ENCODE data around the gene AVPR2.

Gene AVPR2

DNA sequence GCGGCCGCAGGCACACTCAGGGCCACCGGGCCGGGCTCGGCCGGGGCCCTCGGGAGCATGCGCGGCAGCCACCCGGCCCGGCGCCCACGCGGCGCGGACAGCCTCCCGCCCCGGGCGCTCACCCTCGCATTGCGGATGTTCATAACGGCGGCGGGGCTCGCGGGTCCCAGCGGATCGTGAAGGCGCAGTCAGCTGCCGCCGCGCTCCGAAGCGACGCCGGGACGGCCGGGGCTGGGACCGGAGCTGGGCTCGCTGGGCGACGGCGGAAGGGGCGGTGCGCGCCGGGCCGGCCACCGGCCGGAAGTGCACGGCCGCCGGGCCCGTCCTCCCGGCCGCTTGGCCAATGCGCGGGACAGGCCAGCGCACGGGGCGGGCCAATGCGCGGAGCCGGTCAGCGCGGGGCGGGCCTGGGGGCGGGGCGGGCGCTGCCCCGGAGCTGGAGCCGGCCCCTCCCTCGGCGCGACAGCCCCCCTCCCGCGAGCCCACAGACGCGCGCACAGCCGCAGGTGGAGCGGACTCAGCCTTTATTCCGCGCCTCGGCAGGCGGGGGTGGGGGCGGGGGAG is 30.4 kb downstream of the AVPR2 start, which contains the start of gene NAA10:
TSS of gene NAA10 (minus strand) at position 276 of the 564 bp plus-strand sequence. CDS start at position 143, 133 bp downstream.
- peak; percentile 73 for DNase-seq

DNA sequence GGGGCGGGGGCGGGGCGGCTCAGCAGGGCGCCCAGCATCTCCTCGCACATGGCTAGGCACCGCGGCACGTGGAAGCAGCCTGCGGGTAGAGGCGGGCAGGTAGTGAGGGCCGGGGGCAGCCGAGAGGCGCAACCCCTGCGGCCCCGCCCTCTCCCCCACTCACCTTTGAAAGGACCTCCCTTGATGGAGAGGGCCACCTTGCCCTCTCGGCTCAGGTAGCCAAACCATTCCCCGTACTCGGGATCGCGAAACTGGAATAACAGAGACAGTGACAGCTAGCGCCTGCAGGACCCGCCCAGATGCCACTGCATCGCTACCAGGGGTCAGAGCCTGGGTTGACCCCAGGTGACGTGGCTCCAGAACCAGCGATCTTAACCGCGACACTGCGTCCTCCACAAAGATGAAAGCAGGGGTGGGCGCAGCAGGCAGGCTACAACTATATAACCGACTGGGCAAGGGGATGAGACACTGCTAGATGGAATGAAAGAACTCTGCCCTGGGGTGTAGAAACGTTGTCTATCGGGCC is 30.9 kb downstream of the AVPR2 start:
- no peak for DNase-seq

DNA sequence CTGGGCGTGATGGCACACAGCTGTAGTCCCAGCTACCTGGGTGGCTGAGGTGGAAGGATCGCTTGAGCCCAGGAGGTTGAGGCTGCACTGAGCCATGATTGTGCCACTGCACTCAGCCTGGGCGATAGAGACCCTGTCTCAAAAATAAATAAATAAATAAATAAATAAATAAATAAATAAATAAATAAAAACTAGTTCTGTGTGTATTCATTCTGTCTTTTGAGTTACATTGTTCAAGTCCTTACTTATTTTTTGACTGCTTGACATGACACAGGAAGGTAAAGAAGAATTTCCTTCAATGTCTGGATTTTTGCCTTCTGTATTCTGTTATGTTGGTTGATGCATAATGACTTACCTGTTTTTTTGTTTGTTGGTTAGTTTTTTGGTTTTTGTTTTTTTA is 32.6 kb downstream of the AVPR2 start:
- DNase-seq: no peak

DNA sequence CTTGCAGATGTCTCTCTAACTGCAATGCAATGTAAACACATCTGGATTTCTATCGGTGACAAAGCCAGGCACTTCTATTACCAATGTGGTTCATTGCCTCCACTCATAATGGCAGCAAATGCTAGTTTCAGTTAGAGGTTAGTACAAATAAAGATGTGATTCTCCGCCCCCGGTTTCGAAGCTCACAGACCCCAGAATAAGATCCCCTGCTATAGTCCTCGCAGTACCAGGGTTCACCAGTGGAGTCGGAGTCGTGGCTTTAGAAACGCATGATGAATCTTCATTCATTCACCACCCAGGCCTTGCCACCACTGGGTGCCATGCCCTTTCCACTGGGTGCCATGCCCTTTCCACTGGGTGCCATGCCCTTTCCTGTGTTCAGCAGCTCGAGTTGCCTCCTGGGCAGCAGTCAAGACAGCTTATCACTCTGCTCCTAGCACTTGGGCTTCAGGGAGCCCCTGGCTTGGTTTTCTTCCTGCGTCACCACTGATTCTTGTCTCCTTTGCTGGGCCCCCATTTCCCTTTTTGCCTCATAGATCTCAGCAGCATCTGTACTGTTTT is 33.8 kb downstream of the AVPR2 start:
- DNase-seq: no peak

DNA sequence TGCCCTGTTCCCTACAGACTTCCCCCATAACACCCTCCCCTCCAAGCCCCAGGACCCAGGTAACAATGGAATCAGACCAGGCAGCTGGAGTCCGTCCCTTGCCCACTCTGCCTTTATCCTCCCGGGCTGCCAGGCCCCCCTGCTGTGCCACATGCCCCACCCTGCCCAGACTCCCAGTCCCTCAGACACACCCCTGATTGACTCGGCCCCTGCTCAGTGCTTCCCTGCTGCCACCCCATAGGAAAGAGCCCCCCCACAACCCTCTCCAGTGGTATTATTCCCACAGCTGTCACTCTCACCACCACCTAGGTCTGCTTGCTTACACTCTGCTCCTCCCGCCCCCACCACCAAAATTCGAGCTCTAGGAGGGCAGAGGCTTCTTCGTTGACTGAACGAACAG is 35.1 kb downstream of the AVPR2 start:
- DNase-seq: no peak

DNA sequence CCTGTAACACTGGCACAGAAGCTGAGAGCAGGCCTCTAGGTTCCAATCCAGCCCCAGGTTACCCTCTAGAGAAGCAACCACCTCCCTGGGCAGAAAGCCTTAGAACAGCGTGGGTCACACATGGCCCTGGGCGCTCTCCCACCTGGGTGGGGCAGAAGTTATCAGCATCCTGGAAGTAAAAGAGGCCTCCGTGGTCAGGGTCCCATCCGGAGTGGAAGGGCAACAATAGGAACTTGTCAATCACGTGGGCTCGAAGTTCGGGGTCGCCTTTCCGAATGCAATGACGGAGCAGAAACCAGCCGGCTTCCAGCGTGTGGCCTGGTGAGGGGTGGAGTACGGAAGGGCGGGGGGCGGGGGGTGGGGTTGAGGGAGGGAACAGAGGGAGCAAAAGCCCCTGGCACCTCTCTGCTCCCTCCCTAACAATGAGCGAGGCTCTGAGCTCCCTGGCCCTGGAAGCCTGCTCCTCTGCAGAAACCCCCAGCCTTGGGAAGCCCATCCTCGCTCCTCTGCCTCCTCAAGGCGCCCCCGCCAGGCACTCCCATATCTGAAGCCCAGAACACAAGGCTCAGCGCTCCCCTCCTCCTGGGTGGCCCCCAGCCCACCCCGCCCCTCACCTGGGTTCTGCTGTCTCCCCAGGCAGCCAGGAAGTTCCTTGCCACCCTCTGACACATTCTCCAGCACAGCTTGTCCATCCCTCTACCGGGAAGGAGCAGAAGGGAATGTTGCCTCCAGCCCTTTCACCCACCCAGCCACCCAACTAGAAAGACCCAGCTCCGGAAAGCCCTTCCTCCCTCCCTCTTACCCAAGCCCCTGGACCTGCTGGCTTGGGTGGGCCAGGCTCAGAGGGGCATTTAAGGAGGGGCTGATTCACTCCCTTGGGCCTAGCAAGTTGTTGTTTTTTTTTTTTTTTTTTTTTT is 37.1 kb downstream of the AVPR2 start:
- DNase-seq: no peak

DNA sequence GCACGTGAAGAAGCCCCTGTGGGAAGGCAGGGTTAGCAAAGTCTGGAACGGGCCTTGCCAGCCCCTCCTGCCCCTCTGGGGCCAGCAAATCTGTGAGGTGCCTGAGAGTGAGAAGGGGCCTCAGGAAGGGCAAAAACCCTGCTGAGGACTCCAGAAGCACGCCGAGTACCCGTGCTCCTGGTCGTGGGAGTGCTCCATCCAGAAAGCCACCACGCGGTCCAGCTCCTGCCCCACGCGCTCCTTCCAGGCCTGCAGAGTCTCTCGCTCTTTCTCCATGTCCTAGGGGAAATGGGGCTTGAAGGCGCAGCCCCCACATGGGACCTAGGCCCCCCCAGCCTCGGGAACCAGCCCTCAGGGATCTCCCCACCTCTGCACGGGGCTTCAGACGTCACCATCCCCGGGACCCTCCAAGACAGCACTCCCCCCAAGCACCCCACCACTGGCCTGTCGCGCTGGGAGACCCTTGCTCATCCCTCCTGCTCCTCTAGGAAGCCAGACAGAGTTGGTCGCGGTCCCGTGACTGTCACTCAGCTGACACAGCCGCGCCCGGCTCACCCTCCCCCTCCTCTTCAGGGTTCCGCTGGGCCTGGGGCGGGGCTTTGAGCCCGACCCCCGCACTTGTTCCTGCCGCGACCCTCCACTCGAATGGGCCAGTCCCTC is 39.8 kb downstream of the AVPR2 start, which contains the start of gene RENBP:
TSS of gene RENBP (minus strand) at position 504 of the 660 bp plus-strand sequence. CDS start at position 471, 33 bp downstream.
- peak; percentile 38 for DNase-seq

DNA sequence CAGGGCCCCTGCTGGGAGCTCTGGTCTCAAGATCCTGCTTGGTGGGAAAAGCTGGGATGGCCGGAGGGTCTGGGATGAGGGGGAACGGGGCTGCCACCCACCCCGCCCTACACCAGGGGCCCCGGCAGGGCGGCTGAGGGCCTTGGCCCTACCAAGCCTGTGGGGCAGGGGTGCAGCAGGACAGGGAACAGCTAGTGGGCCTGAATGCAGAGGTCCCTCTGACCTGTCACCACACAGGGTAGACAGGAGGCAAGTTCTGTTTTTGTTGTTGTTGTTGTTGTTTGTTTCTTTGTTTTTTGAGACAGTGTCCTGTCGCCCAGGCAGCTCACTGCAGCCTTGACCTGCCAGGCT is 40.3 kb downstream of the AVPR2 start:
- DNase-seq: no peak

DNA sequence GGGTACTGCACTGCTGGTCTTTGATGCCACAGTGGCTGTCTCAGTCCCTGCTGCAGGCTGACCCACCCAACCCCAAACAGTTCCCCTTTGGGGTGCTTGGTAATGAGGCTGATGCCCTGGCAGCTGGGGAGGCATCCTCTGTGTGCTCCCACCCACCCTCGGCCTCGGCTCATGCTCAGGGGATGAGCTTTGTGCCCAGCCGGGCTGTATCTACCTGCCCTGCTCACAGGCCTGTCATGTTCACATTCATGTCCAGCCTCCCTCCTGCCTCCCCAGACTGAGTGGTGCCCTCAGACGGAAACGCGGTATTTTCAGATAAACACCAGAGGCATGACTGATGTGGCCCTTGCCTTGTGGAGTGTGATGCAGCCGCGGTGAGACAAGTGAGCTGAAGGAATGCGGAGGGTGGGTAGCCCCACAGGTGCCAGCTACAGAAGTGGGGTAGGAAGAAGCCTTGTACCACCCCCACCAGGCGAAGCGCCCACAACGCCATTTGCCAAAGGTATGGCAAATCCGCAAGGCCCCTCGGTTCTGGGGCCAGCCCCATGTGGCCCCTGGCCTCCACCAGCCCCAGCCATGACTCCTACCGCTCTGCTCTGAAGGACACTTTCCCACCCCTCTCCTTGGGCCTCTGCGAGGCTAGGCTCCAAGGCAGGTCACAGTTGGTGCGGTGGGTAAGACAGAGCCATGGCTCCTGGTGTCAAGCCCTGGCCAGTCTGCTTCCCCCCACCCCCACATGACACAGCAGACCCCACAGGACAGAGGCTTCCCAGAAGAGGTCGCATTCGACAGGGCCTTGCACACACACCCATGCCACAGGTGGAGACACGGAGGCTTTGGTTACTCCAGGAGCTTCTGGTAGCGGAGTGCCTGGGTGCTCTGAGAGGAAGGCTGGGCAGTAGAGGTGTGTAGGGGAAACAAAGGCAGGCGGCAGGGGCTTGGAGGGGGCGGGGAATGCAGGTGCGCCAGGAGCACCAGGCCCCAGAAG is 41.8 kb downstream of the AVPR2 start:
- DNase-seq: no peak

DNA sequence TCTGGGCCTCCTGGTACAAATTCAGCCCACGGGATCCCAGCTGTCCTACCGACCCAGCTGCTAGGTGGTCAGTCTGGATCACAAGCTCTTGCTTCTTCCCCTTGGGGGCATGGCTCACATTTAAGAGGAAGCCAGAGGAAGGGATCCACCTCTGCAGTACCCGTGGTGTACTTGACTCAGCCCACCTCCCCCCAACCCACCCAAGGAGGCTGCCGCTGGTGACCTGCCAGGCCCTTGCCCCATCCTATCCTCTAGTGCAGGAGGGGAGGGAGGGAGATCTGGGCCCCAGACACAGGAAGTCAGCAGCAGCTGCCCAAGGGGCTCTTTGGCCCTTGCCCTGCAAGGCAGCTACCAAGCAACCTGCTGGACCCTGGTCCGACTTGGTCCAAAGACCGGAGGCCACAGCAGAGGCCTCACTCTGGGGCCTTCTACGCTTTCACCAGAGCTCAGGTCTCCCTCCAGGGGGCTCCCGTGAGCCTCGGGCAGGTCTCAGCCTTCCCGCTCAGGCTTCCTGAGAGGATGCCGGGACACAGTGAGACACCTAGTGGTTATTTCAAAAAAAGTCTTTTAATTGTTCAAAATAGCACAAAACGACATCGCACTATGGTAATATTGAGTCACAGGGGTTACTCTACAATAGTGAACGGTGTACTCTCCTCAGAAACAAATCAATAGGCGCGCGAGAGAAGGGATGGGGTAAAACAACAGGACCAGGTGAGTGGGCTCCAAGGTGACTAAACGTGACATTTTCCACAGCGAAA is 42.7 kb downstream of the AVPR2 start:
- peak; percentile 65 for DNase-seq

DNA sequence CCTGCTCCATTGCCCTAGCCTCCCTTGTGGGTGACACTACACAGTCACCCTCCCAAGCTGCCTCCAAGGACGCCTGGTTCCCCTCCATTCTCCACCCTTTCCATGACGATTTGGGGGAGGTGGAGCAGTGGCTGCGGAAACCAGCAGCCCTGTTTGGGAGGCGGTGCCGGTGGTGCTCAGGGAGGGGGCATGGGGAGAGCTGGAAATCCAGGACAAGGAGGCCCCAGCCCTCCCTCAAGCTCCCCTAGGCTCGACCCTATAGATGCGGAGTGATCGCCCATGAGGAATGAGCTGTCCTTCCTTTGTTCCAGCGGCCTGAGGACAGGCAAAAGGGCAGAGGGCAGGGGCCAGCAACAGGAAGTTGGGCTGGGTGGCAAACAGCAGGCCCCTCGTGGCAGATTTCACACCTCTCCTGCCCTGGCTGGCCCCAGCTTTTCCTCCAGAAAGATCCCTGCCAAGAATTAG is 43.6 kb downstream of the AVPR2 start:
- no peak for DNase-seq

DNA sequence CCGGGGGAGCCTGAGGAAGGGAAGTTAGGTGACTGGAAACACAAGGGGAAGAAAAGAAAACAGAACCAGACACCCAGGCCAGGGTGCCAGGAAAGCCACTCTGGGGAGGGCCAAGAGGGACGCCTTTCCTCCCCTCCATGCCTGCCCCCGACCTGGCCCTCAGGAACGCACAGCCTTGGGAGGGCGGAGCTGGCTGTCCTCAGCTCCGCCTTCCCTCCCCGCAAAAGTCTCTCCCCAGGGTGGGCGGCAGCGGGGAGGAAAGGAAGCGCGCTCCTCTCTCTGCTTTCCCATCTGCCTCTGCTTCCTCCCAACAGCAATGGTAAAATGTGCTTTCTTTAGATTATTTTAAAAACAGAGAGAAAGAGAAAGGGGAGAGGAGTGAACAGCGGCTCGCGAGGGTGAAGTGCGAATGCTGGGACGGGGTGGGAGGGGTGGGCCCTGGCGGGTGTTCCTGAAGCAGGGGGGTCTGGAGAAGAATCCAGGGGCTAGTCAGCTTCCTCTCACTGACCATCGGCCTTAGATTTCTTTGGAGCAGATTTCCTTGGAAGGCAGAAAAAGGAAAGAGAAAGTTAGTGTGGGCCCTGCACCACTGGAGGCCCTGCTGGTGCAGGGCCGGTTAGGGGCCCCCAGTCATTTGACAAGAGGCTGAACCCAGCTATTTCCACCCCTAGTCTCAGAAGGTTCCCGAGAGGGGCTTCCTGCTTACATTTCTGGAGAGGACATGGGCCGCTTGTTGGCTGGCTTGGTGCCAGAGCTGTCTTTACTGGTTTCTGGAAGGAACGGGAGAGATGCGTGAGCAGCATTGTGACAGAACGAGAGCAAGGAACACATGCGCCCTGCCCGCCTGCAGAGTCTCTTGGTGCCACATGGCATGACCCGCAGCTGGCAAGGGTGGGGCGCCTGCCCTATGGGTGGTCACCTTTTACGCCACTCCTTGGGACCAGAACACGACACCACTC is 44.7 kb downstream of the AVPR2 start:
- no peak for DNase-seq

DNA sequence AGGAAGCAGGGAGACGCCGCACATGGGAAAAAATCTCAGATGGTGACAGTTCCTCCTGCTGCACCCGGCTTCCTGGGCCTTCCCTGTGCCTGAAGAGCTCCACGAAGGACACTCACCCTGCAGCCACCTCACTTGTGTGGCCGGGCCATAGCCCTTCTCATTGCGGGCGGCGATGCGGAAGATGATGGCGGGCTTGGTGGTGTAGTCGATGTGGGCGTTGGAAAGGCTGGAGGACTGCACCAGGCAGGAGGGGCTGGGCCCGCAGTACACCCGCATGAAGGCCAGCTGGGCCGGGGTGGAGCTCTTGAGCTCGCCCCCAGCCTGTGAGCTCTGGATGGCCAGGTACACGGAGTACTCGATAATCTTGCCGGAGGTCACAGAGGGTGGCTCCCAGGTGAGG is 45.7 kb downstream of the AVPR2 start:
- no peak for DNase-seq

DNA sequence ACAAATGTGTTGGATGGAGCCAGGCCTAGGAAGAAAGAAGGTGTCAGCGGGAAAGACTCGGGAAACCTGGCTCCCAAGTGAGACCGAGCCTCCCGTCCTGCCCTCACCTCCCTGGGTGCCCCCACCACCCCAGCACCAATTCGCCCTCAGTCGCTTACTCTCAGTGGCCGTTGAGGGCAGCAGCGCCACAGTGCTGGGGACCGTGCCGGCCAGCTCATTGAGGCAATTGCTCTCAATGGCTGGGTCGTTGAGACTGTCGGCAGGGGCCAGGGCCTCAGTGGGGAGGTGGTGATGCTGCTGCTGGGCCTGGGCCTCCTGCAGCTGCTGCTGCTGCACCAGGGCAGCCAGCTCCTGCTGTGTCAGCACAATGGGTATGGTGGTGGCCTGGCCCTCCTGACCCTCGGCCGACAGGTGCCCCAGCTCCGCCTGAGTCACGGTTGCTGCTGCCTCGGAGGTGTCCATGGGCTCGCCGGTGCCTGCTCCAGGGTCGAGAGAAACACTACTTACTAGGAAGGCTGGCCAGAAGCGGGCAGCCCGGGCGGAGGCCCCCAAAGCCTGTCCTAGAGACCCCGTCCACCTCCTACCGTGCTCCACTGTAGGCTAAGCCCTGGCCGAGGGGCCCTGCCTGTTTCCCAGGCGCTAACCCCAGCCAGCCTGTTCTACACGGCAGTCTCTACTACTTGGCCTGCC is 47.4 kb downstream of the AVPR2 start:
- no peak for DNase-seq

DNA sequence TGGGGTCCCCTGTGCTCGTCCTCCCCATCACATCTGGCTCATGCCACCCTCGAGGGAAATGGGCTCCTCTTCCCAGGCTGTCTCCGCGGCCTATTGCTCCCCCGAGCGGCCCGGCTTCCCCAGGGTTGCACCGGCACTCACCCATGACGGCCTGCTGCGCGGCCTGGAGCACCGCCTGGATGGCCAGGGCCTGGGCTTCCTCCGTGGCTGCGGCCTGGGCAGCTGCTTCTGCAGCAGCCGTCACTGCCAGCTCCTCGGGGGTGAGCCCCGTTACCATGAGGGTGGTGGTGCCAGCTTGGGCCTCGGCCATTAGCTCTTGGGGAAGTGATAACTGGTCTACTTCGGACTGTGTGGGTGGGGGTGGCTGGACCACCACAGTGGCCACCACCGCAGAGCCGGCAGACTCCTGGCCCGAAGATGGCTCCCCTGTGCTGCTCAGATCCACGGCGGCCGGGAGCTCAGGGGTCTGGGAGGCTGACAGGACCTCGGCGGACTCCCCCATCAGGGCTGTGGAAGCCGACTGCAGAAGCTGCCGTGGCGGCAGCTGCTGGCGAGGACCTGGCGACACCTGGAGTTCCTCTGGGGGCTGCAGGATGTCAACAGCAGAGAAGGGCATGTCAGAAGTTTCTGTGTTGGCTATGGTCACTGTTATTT is 48.0 kb downstream of the AVPR2 start:
- no peak for DNase-seq

DNA sequence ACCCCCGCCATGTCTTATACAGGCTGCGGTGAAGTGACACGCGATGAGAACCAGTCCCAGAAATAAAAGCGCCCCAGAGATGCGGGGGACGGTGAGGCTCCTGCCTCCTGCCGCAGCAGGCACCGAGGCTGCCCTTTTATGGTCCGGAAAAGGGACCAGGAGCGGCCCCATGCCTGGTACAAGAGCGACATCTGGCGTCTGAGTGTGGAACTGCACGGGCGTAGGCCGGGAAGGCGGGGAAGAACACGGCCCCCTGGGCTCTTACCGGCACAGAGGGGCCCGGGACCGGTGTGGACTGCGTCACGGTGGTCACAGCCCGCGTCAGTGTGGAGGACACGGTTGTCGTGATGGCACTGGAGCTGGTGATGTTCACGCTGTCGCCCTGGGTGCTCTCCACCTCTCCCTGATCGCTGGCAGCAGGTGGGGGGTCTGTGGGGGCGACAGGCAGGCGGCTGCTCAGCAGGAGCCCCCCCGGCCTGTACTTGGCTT is 48.9 kb downstream of the AVPR2 start:
- peak; percentile 66 for DNase-seq

DNA sequence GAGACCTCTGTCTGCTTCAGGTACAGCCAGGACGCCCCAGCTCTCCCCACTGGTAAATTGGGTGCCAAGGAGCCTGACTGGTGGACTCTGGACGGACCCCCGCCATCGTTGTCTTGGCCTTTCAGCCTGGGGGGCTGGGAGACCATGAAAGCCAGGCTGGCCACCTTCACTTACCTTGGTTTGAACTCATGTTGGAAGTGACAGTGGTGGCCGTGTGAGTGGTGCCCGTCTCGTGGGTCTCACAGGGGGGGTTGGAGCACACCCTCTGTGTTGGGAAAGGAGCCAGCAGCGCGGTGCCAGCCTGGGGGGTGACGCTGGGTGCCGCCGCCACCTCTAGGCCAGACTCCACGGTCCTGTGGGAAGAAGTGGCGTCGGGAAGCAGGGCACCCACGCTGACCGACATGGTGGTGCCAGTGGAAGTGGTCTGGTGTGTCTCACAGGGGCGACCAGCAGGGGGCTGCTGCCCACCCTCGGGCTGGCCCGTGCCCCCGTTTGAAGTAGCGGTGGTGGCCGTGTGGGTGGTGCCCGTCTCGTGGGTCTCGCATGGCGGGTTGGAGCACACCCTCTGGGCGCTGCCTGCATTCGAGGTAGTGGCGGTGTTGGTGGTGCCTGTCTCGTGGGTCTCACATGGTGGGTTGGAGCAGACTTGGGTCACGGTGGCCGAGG is 49.6 kb downstream of the AVPR2 start:
- DNase-seq: no peak
